GM12872 (cell line): Measurements from ENCODE around the gene PPEF1.

Experiments
- CTCF ChIP-seq: IDR thresholded peaks from 3 replicates; pipeline ENCODE4 v1.5.1; 2011; ENCODE audit warnings: low read depth, mild to moderate bottlenecking, low read length, moderate library complexity; ENCODE audit not compliant: insufficient read depth

The PPEF1 gene

GRCh38 chrX:18674417-18674787 lies 33.0 kb upstream of the PPEF1 start:
- TF ChIP-seq CTCF = no peak

- TF ChIP-seq CTCF = no peak
These were observed 32.4 kb upstream of the PPEF1 start for GRCh38 chrX:18674788-18675735.

GRCh38 chrX:18676050-18676449 lies 31.4 kb upstream of the PPEF1 start:
- TF ChIP-seq CTCF = no peak

- no peak for TF ChIP-seq CTCF
These were observed 31.0 kb upstream of the PPEF1 start for GRCh38 chrX:18676470-18676869.

- no peak for TF ChIP-seq CTCF
These were observed 30.1 kb upstream of the PPEF1 start for GRCh38 chrX:18677161-18677869.

- TF ChIP-seq CTCF = no peak
These were observed 25.4 kb upstream of the PPEF1 start for GRCh38 chrX:18681996-18682395.

- TF ChIP-seq CTCF = no peak
These were observed 24.5 kb upstream of the PPEF1 start for GRCh38 chrX:18682979-18683387.
